ENCODE measurements around the gene TMEM242. TPM values are rescaled to one million over a fixed set of nuclear protein-coding genes. Genes with fewer than 3 reads are reported as not detected.

The TMEM242 gene
- total RNA-seq, 1 donor from 2014 or later: 9.7 TPM

- no peak overlapping the region for H3K27ac ChIP-seq (ENCODE audit: low read depth, low read length)
- no peaks in the 10 kb centered on the region for H3K27me3 Mint-ChIP-seq (ENCODE audit: low read depth, unreplicated experiment)
- TF ChIP-seq, protein P1, sequence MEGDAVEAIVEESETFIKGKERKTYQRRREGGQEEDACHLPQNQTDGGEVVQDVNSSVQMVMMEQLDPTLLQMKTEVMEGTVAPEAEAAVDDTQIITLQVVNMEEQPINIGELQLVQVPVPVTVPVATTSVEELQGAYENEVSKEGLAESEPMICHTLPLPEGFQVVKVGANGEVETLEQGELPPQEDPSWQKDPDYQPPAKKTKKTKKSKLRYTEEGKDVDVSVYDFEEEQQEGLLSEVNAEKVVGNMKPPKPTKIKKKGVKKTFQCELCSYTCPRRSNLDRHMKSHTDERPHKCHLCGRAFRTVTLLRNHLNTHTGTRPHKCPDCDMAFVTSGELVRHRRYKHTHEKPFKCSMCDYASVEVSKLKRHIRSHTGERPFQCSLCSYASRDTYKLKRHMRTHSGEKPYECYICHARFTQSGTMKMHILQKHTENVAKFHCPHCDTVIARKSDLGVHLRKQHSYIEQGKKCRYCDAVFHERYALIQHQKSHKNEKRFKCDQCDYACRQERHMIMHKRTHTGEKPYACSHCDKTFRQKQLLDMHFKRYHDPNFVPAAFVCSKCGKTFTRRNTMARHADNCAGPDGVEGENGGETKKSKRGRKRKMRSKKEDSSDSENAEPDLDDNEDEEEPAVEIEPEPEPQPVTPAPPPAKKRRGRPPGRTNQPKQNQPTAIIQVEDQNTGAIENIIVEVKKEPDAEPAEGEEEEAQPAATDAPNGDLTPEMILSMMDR (IDR thresholded peaks at IDR 0.05; ENCODE audit: insufficient read depth, low read depth, low read length): no peak
- TF ChIP-seq EZH2 (IDR thresholded peaks at IDR 0.05; ENCODE audit: insufficient read depth, low read length): no peak
- no peak for FAIRE-seq
- no peaks in the 10 kb centered on the region for H3K36me3 ChIP-seq (ENCODE audit: insufficient read depth, low read length)
- H4K20me1 ChIP-seq (ENCODE audit: insufficient read depth, low read length): peaks cover 37% of the 10 kb centered on the region
- peaks cover 4% of the 10 kb centered on the region for H3K79me2 ChIP-seq (ENCODE audit: insufficient read depth, low read length)
- peaks cover 11% of the 10 kb centered on the region for H3K4me1 ChIP-seq (ENCODE audit: insufficient read depth, low read length)
- no peak overlapping the region for H3K4me3 ChIP-seq (ENCODE audit: insufficient read depth, low read depth, low read length)
- peaks cover 8% of the 10 kb centered on the region for H3K36me3 Mint-ChIP-seq (ENCODE audit: low read depth, unreplicated experiment)
- H3K9me3 Mint-ChIP-seq (ENCODE audit: unreplicated experiment): no peaks in the 10 kb centered on the region
- no peaks in the 10 kb centered on the region for H3K4me1 Mint-ChIP-seq (ENCODE audit: low read depth, unreplicated experiment)
- H3K27ac Mint-ChIP-seq (ENCODE audit: unreplicated experiment): no peak overlapping the region
- no peak for DNase-seq (ENCODE audit: low read depth)
- H3K4me2 ChIP-seq (ENCODE audit: low read length): no peak overlapping the region
- H3K9me3 ChIP-seq (ENCODE audit: insufficient read depth, low read depth, low read length): no peaks in the 10 kb centered on the region
- H3K4me3 Mint-ChIP-seq (ENCODE audit: unreplicated experiment): no peak overlapping the region
- H3K27me3 ChIP-seq (ENCODE audit: insufficient read depth, low read length): no peaks in the 10 kb centered on the region
- no peak overlapping the region for H2AFZ ChIP-seq (ENCODE audit: low read depth, low read length)
- no peak overlapping the region for H3K9ac ChIP-seq (ENCODE audit: low read length)
Measured at GRCh38 chr6:157302736-157303135, 20.6 kb downstream of the TMEM242 start.

- H2AFZ ChIP-seq (ENCODE audit: low read depth, low read length): no peak overlapping the region
- peaks cover 6% of the 10 kb centered on the region for H3K79me2 ChIP-seq (ENCODE audit: insufficient read depth, low read length)
- H3K4me1 Mint-ChIP-seq (ENCODE audit: low read depth, unreplicated experiment): peaks cover 2% of the 10 kb centered on the region
- no peak for DNase-seq (ENCODE audit: low read depth)
- H3K4me3 Mint-ChIP-seq (ENCODE audit: unreplicated experiment): no peak overlapping the region
- peaks cover 9% of the 10 kb centered on the region for H3K4me1 ChIP-seq (ENCODE audit: insufficient read depth, low read length)
- no peak overlapping the region for H3K27ac ChIP-seq (ENCODE audit: low read depth, low read length)
- no peaks in the 10 kb centered on the region for H3K9me3 ChIP-seq (ENCODE audit: insufficient read depth, low read depth, low read length)
- H3K9me3 Mint-ChIP-seq (ENCODE audit: unreplicated experiment): no peaks in the 10 kb centered on the region
- H3K4me3 ChIP-seq (ENCODE audit: insufficient read depth, low read depth, low read length): no peak overlapping the region
- H3K27me3 Mint-ChIP-seq (ENCODE audit: low read depth, unreplicated experiment): no peaks in the 10 kb centered on the region
- H3K36me3 Mint-ChIP-seq (ENCODE audit: low read depth, unreplicated experiment): peaks cover 8% of the 10 kb centered on the region
- H3K36me3 ChIP-seq (ENCODE audit: insufficient read depth, low read length): no peaks in the 10 kb centered on the region
- no peak overlapping the region for H3K4me2 ChIP-seq (ENCODE audit: low read length)
- H3K9ac ChIP-seq (ENCODE audit: low read length): no peak overlapping the region
- peaks cover 33% of the 10 kb centered on the region for H4K20me1 ChIP-seq (ENCODE audit: insufficient read depth, low read length)
- no peak for FAIRE-seq
- H3K27ac Mint-ChIP-seq (ENCODE audit: unreplicated experiment): no peak overlapping the region
- TF ChIP-seq, protein P1 (IDR thresholded peaks at IDR 0.05; ENCODE audit: insufficient read depth, low read depth, low read length): no peak
- TF ChIP-seq EZH2 (IDR thresholded peaks at IDR 0.05; ENCODE audit: insufficient read depth, low read length): no peak
- no peaks in the 10 kb centered on the region for H3K27me3 ChIP-seq (ENCODE audit: insufficient read depth, low read length)
Measured at GRCh38 chr6:157300436-157300835, 22.9 kb downstream of the TMEM242 start.

- Mint-ChIP-seq H3K36me3 (ENCODE audit: low read depth, unreplicated experiment) (peaks cover 8% of the 10 kb centered on the region), H3K4me3 (ENCODE audit: unreplicated experiment) (no peak overlapping the region), H3K27ac (ENCODE audit: unreplicated experiment) (no peak overlapping the region), H3K27me3 (ENCODE audit: low read depth, unreplicated experiment) (no peaks in the 10 kb centered on the region), H3K9me3 (ENCODE audit: unreplicated experiment) (no peaks in the 10 kb centered on the region), H3K4me1 (ENCODE audit: low read depth, unreplicated experiment) (peaks cover 6% of the 10 kb centered on the region)
- Histone ChIP-seq H3K27ac (ENCODE audit: low read depth, low read length) (no peak overlapping the region), H3K9me3 (ENCODE audit: insufficient read depth, low read depth, low read length) (no peaks in the 10 kb centered on the region), H3K79me2 (ENCODE audit: insufficient read depth, low read length) (peaks cover 6% of the 10 kb centered on the region), H4K20me1 (ENCODE audit: insufficient read depth, low read length) (peaks cover 30% of the 10 kb centered on the region), H3K4me3 (ENCODE audit: insufficient read depth, low read depth, low read length) (no peak overlapping the region), H3K36me3 (ENCODE audit: insufficient read depth, low read length) (no peaks in the 10 kb centered on the region), H3K27me3 (ENCODE audit: insufficient read depth, low read length) (no peaks in the 10 kb centered on the region), H3K4me1 (ENCODE audit: insufficient read depth, low read length) (peaks cover 5% of the 10 kb centered on the region), H2AFZ (ENCODE audit: low read depth, low read length) (no peak overlapping the region), H3K4me2 (ENCODE audit: low read length) (no peak overlapping the region), H3K9ac (ENCODE audit: low read length) (no peak overlapping the region)
- FAIRE-seq: no peak
- TF ChIP-seq EZH2 (IDR thresholded peaks at IDR 0.05; ENCODE audit: insufficient read depth, low read length): no peak
- TF ChIP-seq, protein P1 (IDR thresholded peaks at IDR 0.05; ENCODE audit: insufficient read depth, low read depth, low read length): no peak
- DNase-seq (ENCODE audit: low read depth): no peak
Measured at GRCh38 chr6:157300006-157300405, 23.3 kb downstream of the TMEM242 start.

All from astrocyte (in vitro differentiated cells and primary cell).